ENCODE data around the gene TAB2.

- TF ChIP-seq LEF1 (IDR thresholded peaks at IDR 0.05; ENCODE audit: borderline replicate concordance) (no peak), SUZ12 (IDR thresholded peaks at IDR 0.05) (no peak), TARDBP (IDR thresholded peaks at IDR 0.05) (no peak), BHLHE40 (IDR thresholded peaks at IDR 0.05; ENCODE audit: borderline replicate concordance) (no peak), FOXA1 (IDR thresholded peaks at IDR 0.05) (no peak)
Observed at GRCh38 chr6:149275621-149276020, 41.9 kb upstream of the TAB2 start.
